IMR-90 (cell line): ENCODE data around the gene MSH6. TPM values are rescaled to one million over a fixed set of nuclear protein-coding genes. Genes with fewer than 3 reads are reported as not detected.

Experiments used
- ATAC-seq: fragments of 200-7000 bp; cut with Tn5 transposase; 2 replicates; pipeline ENCODE4 v1.9.1; 2020; ENCODE audit warnings: low read depth, mild to moderate bottlenecking, moderate library complexity
- BruUV-seq: library from RNA; stranded (reverse); fragments of 400-500 nt; replicated peaks from 2 replicates; lab custom pipeline; 2021; lab: Mats Ljungman, UMichigan
- CTCF ChIA-PET: fragments of 300-600 bp; formaldehyde crosslinking; extraction: SDS; loops from one replicate; lab custom pipeline; 2021; ENCODE audit warnings: antibody characterized with exemption; lab: Yijun Ruan, JAX
- POLR2A ChIA-PET: fragments of 300-600 bp; sonication (Branson Sonifier 250); formaldehyde crosslinking; loops from one replicate; lab custom pipeline; 2022; ENCODE audit warnings: antibody characterized with exemption; ENCODE audit not compliant: unreplicated experiment; lab: Charles Lee
- DNase-seq: peaks from one replicate; pipeline ENCODE4 v3.0.0; 2013
- H2AFZ ChIP-seq: replicated peaks from 2 replicates; pipeline ENCODE3; 2013; ENCODE audit warnings: low read length, mild to moderate bottlenecking; ENCODE audit not compliant: poor library complexity
- H2AK5ac ChIP-seq: 2 replicates; pipeline ENCODE4 v1.6.1; 2013; ENCODE audit warnings: low read depth, low read length, inconsistent platforms
- H2AK9ac ChIP-seq: replicated peaks from 2 replicates; pipeline ENCODE3; 2013; ENCODE audit warnings: mild to moderate bottlenecking, low read depth, low read length, moderate library complexity; ENCODE audit not compliant: poor library complexity
- H2BK120ac ChIP-seq: 2 replicates; pipeline ENCODE4 v1.6.1; 2013; ENCODE audit warnings: low read depth, low read length, inconsistent platforms
- H2BK15ac ChIP-seq: 3 replicates; pipeline ENCODE4 v1.6.1; 2013; ENCODE audit warnings: low read depth, low read length, inconsistent platforms
- H2BK20ac ChIP-seq: 2 replicates; pipeline ENCODE4 v1.6.1; 2013; ENCODE audit warnings: low read depth, mild to moderate bottlenecking, inconsistent platforms, low read length, moderate library complexity
- H2BK5ac ChIP-seq: 2 replicates; pipeline ENCODE4 v1.6.1; 2013; ENCODE audit warnings: mild to moderate bottlenecking, low read depth, low read length, inconsistent platforms; ENCODE audit not compliant: poor library complexity, severe bottlenecking
- H3K14ac ChIP-seq: replicated peaks from 2 replicates; pipeline ENCODE4 v1.6.1; 2013; ENCODE audit warnings: low read depth, low read length, inconsistent platforms
- H3K18ac ChIP-seq: 2 replicates; pipeline ENCODE4 v1.6.1; 2013; ENCODE audit warnings: low read depth, low read length, control low read depth
- H3K23ac ChIP-seq: 2 replicates; pipeline ENCODE4 v1.6.1; 2013; ENCODE audit warnings: low read depth, low read length, inconsistent platforms
- H3K27ac ChIP-seq: 2 replicates; pipeline ENCODE4 v1.5.1; 2013; ENCODE audit warnings: mild to moderate bottlenecking, control low read depth, low read length; ENCODE audit not compliant: insufficient read depth
- H3K27me3 ChIP-seq: 2 replicates; pipeline ENCODE4 v1.6.1; 2013; ENCODE audit warnings: low read length; ENCODE audit not compliant: control insufficient read depth, insufficient read depth
- H3K36me3 ChIP-seq: 2 replicates; pipeline ENCODE4 v1.6.1; 2013; ENCODE audit warnings: low read length, mixed read lengths; ENCODE audit not compliant: control insufficient read depth, insufficient read depth
- H3K4ac ChIP-seq: 2 replicates; pipeline ENCODE4 v1.6.1; 2013; ENCODE audit warnings: low read depth, low read length, inconsistent platforms
- H3K4me1 ChIP-seq: 2 replicates; pipeline ENCODE4 v1.6.1; 2013; ENCODE audit warnings: low read length, mixed read lengths; ENCODE audit not compliant: control insufficient read depth, insufficient read depth
- H3K4me2 ChIP-seq: 2 replicates; pipeline ENCODE4 v1.6.1; 2013; ENCODE audit warnings: low read depth, mild to moderate bottlenecking, control low read depth, low read length, moderate library complexity
- H3K4me3 ChIP-seq: 2 replicates; pipeline ENCODE4 v1.5.1; 2013; ENCODE audit warnings: low read depth, mild to moderate bottlenecking, control low read depth, low read length, moderate library complexity; ENCODE audit not compliant: insufficient read depth
- H3K56ac ChIP-seq: 2 replicates; pipeline ENCODE4 v1.6.1; 2013; ENCODE audit warnings: low read length, inconsistent platforms; ENCODE audit not compliant: insufficient read depth; ENCODE audit errors: extremely low read depth
- H3K79me1 ChIP-seq, 2 experiments: 2 replicates each; pipeline ENCODE4 v1.6.1; 2013; ENCODE audit warnings: low read length in 2 of 2, inconsistent platforms in 1 of 2, low read depth in 1 of 2
- H3K9ac ChIP-seq: 2 replicates; pipeline ENCODE4 v1.6.1; 2013; ENCODE audit warnings: low read depth, low read length, control low read depth
- H3K9me1 ChIP-seq: 2 replicates; pipeline ENCODE4 v1.6.1; 2013; ENCODE audit warnings: low read length, inconsistent platforms; ENCODE audit not compliant: insufficient read depth
- H3K9me3 ChIP-seq: 2 replicates; pipeline ENCODE4 v1.6.1; 2013; ENCODE audit warnings: low read length; ENCODE audit not compliant: control insufficient read depth, insufficient read depth
- H4K20me1 ChIP-seq: 2 replicates; pipeline ENCODE4 v1.6.1; 2013; ENCODE audit warnings: low read length, inconsistent platforms; ENCODE audit not compliant: insufficient read depth
- H4K5ac ChIP-seq: 2 replicates; pipeline ENCODE4 v1.6.1; 2013; ENCODE audit warnings: mild to moderate bottlenecking, low read depth, low read length, control low read depth
- H4K8ac ChIP-seq, 2 experiments: 2 replicates each; pipeline ENCODE4 v1.6.1; 2013; ENCODE audit warnings: low read depth in 2 of 2, low read length in 2 of 2, control low read depth in 1 of 2, inconsistent platforms in 1 of 2
- H4K91ac ChIP-seq: 2 replicates; pipeline ENCODE4 v1.6.1; 2013; ENCODE audit warnings: low read depth, low read length, inconsistent platforms; ENCODE audit not compliant: insufficient read depth
- BHLHE40 ChIP-seq: fragments of 150-350 bp; IDR thresholded peaks from 2 replicates; pipeline ENCODE4 v1.6.1; 2016; ENCODE audit warnings: mild to moderate bottlenecking, low read depth, low read length
- CEBPB ChIP-seq: IDR thresholded peaks from 2 replicates; pipeline ENCODE4 v1.6.1; 2012; ENCODE audit warnings: low read depth, low read length, improper control_type of control experiment
- CHD1 ChIP-seq: IDR thresholded peaks from 2 replicates; pipeline ENCODE4 v1.6.1; 2012; ENCODE audit warnings: low read depth, low read length, improper control_type of control experiment
- FOS ChIP-seq: fragments of 150-350 bp; IDR thresholded peaks from 2 replicates; pipeline ENCODE4 v1.6.1; 2016; ENCODE audit warnings: low read depth, low read length
- MAFK ChIP-seq: IDR thresholded peaks from 2 replicates; pipeline ENCODE4 v1.6.1; 2012; ENCODE audit warnings: low read depth, low read length, improper control_type of control experiment
- MAZ ChIP-seq: IDR thresholded peaks from 2 replicates; pipeline ENCODE4 v1.6.1; 2012; ENCODE audit warnings: low read depth, mild to moderate bottlenecking, low read length, improper control_type of control experiment, moderate library complexity, borderline replicate concordance
- MXI1 ChIP-seq: IDR thresholded peaks from 2 replicates; pipeline ENCODE4 v1.6.1; 2012; ENCODE audit warnings: low read depth, mild to moderate bottlenecking, low read length, moderate library complexity, borderline replicate concordance
- NFE2L2 ChIP-seq: fragments of 150-350 bp; IDR thresholded peaks from 2 replicates; pipeline ENCODE4 v1.6.1; 2016; ENCODE audit warnings: low read depth, mild to moderate bottlenecking, low read length
- POLR2A ChIP-seq: IDR thresholded peaks from 2 replicates; pipeline ENCODE4 v1.6.1; 2012; ENCODE audit warnings: mild to moderate bottlenecking, low read depth, low read length
- RAD21 ChIP-seq: IDR thresholded peaks from 2 replicates; pipeline ENCODE4 v1.6.1; 2012; ENCODE audit warnings: low read length, improper control_type of control experiment
- RCOR1 ChIP-seq: IDR thresholded peaks from 2 replicates; pipeline ENCODE4 v1.6.1; 2012; ENCODE audit warnings: mild to moderate bottlenecking, low read length, improper control_type of control experiment; ENCODE audit not compliant: insufficient replicate concordance
- RFX5 ChIP-seq: IDR thresholded peaks from 2 replicates; pipeline ENCODE4 v1.8.0; 2012; ENCODE audit warnings: low read depth, mild to moderate bottlenecking, low read length, moderate library complexity
- SMC3 ChIP-seq: fragments of 150-350 bp; IDR thresholded peaks from 2 replicates; pipeline ENCODE4 v1.6.1; 2016; ENCODE audit warnings: low read depth, mild to moderate bottlenecking, antibody characterized with exemption, low read length, moderate library complexity
- WGBS, 2 experiments: methylation state at CpG; one replicate each; pipeline versions ENCODE4 v1.1.5 to v1.1.7; 2013; ENCODE audit warnings: missing lambda C conversion rate in 2 of 2; ENCODE audit not compliant: insufficient read length in 1 of 2; ENCODE audit errors: extremely low coverage in 2 of 2; 5-methylcytosine and 5-hydroxymethylcytosine counted together
- dilution Hi-C: fragments of 300-500 bp; cut with HindIII; formaldehyde crosslinking; loops from one replicate; pipeline ENCODE4 v1.14.3; 2018; ENCODE audit warnings: low sequenced_read_pairs; ENCODE audit not compliant: unreplicated experiment
- in situ Hi-C: fragments of 300-500 bp; cut with MboI; formaldehyde crosslinking; loops from 3 replicates; pipeline ENCODE4 v1.14.3; 2019; ENCODE audit warnings: low sequenced_read_pairs, inconsistent platforms, mixed read lengths
- intact Hi-C: fragments of 100-400 bp; cut with micrococcal nuclease; formaldehyde crosslinking; loops from 2 replicates; pipeline ENCODE4 v1.10.0; 2022
- polyA plus RNA-seq, 3 experiments: library from polyadenylated mRNA; depleted of rRNA; stranded (reverse); fragments of >200 nt; gene quantifications; 2 replicates each; pipeline ENCODE4 v1.2.3, GENCODE V29; 2012; ENCODE audit warnings: low replicate concordance in 1 of 3
- total RNA-seq: library from RNA; depleted of rRNA; stranded (reverse); fragments of >200 nt; gene quantifications from 2 replicates; pipeline ENCODE4 v1.2.3, GENCODE V29; 2012
- TF ChIP-seq, protein P1 (sequence below): conservative IDR thresholded peaks from 2 replicates; pipeline ENCODE4 v1.5.1; 2012; ENCODE audit warnings: mild to moderate bottlenecking, low read depth, low read length, improper control_type of control experiment
- TF ChIP-seq, protein P2 (sequence below): fragments of 150-350 bp; IDR thresholded peaks from 2 replicates; pipeline ENCODE4 v1.6.1; 2017; ENCODE audit warnings: mild to moderate bottlenecking, antibody characterized with exemption, low read length, low read depth
- TF ChIP-seq, protein P3 (sequence below): fragments of 150-350 bp; IDR thresholded peaks from 2 replicates; pipeline ENCODE4 v1.6.1; 2016; ENCODE audit warnings: low read depth, mild to moderate bottlenecking, low read length, moderate library complexity, borderline replicate concordance

The MSH6 gene
- total and polyA plus RNA-seq, 2 of the 4 experiments (the other 2 are of a cell fraction), result 17.1 to 48.9 TPM

DNA sequence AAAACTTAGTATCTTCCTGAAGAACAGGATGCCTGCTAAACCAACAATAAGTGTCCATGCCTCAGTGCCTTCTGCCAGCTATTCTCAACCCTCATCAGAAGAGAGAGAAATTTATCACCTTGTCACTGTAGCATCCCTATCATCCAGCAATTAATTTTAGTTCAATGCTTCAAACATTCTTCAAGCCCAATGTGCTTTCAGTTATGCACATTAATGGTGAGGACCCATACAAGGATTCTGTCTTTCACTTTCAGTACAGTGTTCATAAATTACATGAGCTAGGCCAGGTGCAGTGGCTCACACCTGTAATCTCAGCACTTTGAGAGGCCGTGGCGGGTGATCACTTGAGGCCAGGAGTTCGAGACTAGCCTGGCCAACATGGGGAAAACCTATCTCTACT, 47.0 kb upstream of the MSH6 start:
- Histone ChIP-seq H4K8ac (no peak overlapping the region), H4K20me1 (no peaks in the 10 kb centered on the region; the same call in 1 of the 2 replicates), H3K4me3 (no peak overlapping the region), H3K79me1 (no peaks in the 10 kb centered on the region), H3K4me1 (no peaks in the 10 kb centered on the region), H2BK120ac (no peak overlapping the region), H2BK15ac (no peak overlapping the region), H4K5ac (no peak overlapping the region), H2BK20ac (no peak overlapping the region), H3K9me1 (no peaks in the 10 kb centered on the region), H3K9ac (no peak overlapping the region), H3K9me3 (no peaks in the 10 kb centered on the region), H3K14ac (no peak overlapping the region), H2BK5ac (no peak overlapping the region), H3K23ac (no peak overlapping the region), H3K27me3 (peaks cover 13% of the 10 kb centered on the region; the same call in 1 of the 2 replicates), H3K56ac (no peak overlapping the region), H3K27ac (no peak overlapping the region), H3K4ac (no peak overlapping the region), H3K36me3 (no peaks in the 10 kb centered on the region), H2AK5ac (no peak overlapping the region), H4K91ac (no peak overlapping the region), H3K4me2 (no peak overlapping the region), H2AK9ac (no peak overlapping the region), H3K18ac (no peak overlapping the region), H2AFZ (no peak overlapping the region)
- dilution Hi-C loops, result no loop called here
- no peak for ATAC-seq
- WGBS, 2 experiments, result no CpG with 5 or more reads among the region's 3 CpGs
- in situ Hi-C loops, result no loop called here
- intact Hi-C loops, result no loop called here
- ChIA-PET POLR2A (no interaction called here), CTCF (no interaction called here)
- BruUV-seq, result no TSS peak
- TF ChIP-seq, protein P1, sequence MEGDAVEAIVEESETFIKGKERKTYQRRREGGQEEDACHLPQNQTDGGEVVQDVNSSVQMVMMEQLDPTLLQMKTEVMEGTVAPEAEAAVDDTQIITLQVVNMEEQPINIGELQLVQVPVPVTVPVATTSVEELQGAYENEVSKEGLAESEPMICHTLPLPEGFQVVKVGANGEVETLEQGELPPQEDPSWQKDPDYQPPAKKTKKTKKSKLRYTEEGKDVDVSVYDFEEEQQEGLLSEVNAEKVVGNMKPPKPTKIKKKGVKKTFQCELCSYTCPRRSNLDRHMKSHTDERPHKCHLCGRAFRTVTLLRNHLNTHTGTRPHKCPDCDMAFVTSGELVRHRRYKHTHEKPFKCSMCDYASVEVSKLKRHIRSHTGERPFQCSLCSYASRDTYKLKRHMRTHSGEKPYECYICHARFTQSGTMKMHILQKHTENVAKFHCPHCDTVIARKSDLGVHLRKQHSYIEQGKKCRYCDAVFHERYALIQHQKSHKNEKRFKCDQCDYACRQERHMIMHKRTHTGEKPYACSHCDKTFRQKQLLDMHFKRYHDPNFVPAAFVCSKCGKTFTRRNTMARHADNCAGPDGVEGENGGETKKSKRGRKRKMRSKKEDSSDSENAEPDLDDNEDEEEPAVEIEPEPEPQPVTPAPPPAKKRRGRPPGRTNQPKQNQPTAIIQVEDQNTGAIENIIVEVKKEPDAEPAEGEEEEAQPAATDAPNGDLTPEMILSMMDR, result no peak
- no peak for TF ChIP-seq FOS
- no peak for TF ChIP-seq RFX5
- no peak for TF ChIP-seq RAD21
- TF ChIP-seq, protein P2, sequence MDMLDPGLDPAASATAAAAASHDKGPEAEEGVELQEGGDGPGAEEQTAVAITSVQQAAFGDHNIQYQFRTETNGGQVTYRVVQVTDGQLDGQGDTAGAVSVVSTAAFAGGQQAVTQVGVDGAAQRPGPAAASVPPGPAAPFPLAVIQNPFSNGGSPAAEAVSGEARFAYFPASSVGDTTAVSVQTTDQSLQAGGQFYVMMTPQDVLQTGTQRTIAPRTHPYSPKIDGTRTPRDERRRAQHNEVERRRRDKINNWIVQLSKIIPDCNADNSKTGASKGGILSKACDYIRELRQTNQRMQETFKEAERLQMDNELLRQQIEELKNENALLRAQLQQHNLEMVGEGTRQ, result no peak
- no peak for TF ChIP-seq MAFK
- TF ChIP-seq BHLHE40, result no peak
- no peak for TF ChIP-seq MXI1
- no peak for TF ChIP-seq CEBPB
- no peak for TF ChIP-seq POLR2A
- no peak for TF ChIP-seq NFE2L2
- no peak for TF ChIP-seq RCOR1
- TF ChIP-seq CHD1, result no peak
- TF ChIP-seq MAZ, result no peak
- no peak for TF ChIP-seq SMC3
- TF ChIP-seq, protein P3, sequence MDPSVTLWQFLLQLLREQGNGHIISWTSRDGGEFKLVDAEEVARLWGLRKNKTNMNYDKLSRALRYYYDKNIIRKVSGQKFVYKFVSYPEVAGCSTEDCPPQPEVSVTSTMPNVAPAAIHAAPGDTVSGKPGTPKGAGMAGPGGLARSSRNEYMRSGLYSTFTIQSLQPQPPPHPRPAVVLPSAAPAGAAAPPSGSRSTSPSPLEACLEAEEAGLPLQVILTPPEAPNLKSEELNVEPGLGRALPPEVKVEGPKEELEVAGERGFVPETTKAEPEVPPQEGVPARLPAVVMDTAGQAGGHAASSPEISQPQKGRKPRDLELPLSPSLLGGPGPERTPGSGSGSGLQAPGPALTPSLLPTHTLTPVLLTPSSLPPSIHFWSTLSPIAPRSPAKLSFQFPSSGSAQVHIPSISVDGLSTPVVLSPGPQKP, result no peak
- DNase-seq, result no peak
